Fibroblast of pulmonary artery (primary cell): ENCODE results near the gene HOXA3.

Experiments
- DNase-seq: peaks from one replicate; pipeline ENCODE4 v3.0.0-alpha.2; 2010; ENCODE audit warnings: low read depth
- H3K4me3 ChIP-seq: replicated peaks from 2 replicates; pipeline ENCODE4 v1.5.1; 2011; ENCODE audit warnings: low read depth, mild to moderate bottlenecking, control low read depth, low read length, moderate library complexity
- TF ChIP-seq, protein P1 (sequence below): IDR thresholded peaks from 2 replicates; pipeline ENCODE4 v1.5.1; 2011; ENCODE audit warnings: mild to moderate bottlenecking, control low read depth, low read length, inconsistent platforms; ENCODE audit errors: missing control alignments

The HOXA3 gene

DNA sequence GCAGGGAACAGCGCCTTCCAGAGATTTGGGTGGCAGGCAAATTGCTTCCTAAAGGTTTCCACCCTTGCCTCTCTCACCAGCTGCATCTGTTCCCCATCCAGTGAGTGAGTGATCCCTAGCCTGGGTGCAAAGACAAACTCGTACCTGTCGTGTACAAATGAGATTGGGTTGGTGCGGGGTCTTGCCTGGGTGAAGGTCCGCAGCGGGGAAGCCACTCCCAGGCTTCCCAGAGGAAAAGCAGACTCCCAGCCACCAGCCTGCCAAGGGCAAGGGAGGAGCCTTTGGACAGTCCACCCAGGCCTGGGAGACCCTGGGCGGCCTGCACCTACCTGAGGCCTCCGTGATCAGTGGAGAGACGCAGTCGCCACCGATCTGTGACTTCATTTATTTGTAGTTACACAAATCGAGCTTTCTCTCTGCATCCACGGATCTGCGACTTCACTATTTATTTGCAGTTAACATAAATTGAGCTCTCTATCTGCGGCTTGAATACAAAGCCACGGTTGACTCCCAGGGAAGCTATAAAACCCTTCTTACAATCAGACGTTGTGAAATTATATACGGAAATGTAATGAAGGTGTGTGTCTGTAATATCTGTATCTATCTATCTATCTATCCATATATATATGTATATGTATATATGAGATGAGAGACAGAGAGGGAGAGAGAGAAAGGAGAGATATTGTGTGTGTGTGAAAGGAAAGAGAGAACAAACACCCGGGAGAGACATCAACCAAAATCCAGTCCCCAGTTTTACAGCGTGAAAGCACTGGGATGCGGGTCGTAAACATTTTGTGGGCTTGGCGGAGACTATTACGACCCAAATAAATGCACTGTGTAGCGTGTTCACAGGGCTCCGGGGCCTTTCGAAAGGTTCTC lies 7.1 kb upstream of the HOXA3 start:
- H3K4me3 ChIP-seq = no peak overlapping the region
- no peak for DNase-seq
- TF ChIP-seq, protein P1, sequence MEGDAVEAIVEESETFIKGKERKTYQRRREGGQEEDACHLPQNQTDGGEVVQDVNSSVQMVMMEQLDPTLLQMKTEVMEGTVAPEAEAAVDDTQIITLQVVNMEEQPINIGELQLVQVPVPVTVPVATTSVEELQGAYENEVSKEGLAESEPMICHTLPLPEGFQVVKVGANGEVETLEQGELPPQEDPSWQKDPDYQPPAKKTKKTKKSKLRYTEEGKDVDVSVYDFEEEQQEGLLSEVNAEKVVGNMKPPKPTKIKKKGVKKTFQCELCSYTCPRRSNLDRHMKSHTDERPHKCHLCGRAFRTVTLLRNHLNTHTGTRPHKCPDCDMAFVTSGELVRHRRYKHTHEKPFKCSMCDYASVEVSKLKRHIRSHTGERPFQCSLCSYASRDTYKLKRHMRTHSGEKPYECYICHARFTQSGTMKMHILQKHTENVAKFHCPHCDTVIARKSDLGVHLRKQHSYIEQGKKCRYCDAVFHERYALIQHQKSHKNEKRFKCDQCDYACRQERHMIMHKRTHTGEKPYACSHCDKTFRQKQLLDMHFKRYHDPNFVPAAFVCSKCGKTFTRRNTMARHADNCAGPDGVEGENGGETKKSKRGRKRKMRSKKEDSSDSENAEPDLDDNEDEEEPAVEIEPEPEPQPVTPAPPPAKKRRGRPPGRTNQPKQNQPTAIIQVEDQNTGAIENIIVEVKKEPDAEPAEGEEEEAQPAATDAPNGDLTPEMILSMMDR = no peak

DNA sequence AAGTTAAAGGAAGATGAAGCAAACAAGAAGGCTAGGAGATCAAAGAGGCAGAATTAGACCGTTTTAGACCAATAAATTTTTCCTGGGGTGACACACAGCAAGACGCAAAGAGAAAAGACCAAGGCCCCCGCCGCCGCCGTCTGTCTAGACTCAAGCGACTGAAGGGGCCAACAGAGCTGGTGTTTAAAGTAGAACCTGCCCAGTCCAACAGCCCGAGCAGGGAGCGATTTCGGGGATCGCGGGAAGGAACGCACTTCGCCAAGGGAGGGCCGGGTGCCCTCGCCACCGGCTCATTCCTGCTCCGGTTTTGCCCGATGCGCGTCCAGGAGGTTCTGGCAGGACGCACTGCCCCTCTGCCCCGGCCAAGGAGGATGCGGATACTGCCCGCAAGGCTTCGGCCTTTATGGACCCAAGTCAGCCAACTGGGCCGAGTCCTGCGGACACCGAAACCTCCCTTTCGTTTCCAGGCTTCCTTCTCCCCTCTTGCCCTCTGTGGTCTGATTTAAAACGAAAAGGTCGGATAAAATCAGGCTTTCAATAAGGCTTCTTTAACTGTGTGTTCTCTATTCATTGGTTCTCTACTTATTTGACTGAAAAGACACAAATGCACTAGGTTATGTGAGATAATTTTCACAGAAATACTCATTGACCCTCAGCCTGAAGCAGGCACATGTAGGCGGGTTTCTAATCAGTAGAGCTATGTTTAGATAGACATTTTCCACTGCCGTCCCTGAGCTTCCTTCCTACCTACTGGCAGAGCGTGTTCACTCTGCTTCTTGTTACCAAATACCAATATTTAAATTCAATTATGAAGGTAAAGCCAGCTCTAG lies 6.3 kb upstream of the HOXA3 start:
- no peak for DNase-seq
- H3K4me3 ChIP-seq = no peak overlapping the region
- TF ChIP-seq, protein P1 = no peak

DNA sequence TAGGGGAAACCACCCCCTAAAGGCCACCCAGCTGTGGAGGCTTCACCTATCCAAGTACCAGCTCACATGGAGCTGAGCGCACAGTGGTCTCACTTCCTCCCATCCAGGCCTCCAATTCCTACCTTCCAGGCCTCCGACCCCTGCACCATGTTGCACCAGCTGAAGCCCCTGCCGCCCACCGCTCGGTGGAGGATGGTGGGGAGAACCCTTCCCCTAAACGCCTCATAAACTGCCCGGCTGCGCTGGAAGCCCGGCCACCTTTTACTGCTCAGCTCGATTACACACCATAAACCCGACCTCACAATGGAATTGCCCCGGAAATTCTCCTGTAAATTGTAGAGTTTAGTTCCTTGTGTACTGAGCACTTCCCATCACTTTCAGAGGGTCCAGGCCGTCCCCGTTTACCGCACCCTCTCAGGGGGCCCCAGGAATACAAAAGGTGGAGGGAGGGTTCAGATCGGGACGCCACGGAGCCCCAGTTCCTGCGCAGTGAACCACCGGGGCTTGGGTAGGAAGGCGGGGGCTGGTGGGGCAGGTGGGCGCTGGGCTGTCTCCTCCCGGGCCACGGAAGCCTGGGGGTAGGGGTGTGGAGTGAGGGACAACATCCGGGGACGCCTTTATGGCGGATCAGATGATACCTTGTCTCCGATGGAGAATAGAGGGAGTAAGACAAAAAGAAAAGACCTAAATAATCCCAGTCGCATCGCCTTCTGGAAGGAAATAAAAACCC lies 5.5 kb upstream of the HOXA3 start:
- TF ChIP-seq, protein P1 = no peak
- no peak overlapping the region for H3K4me3 ChIP-seq
- DNase-seq = no peak

DNA sequence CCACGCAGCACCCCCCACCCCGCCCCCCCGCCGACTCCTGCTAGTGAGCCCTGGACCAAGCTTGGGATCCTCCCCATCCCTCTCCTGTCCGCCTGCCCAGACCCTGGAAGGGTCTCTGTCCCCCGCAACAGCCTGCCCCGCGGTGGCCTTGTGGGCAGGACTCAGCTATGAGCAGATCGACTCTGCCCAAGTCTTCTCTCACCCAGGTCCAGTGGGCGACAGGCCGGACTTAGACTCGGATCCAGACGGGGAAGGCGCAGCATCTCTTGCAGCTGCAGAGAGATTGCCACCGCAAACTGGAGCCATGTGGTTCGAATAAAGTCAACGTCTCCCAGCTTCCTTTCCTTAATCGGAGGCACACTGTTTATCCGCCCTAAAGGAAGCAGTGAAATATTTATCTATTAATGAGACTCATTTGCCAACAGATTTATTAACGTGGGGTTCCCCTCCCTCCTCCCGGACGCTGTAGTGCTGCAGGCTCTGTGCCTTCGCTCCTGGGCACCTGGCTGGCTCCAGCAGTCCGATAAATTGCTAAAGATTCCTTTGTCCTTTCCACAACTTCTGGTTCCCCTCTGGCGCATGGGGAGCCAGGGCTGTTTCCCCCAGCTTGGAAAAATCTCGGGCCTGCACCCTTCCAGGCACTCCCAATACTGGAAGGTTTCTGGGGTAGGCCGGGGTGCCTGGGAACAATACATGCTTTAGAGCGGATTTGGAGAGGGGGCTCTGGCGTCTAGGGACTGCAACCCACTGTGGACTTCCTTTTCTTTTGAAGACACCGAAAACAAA lies 4.7 kb upstream of the HOXA3 start:
- TF ChIP-seq, protein P1 = no peak
- H3K4me3 ChIP-seq = no peak overlapping the region
- DNase-seq = no peak

DNA sequence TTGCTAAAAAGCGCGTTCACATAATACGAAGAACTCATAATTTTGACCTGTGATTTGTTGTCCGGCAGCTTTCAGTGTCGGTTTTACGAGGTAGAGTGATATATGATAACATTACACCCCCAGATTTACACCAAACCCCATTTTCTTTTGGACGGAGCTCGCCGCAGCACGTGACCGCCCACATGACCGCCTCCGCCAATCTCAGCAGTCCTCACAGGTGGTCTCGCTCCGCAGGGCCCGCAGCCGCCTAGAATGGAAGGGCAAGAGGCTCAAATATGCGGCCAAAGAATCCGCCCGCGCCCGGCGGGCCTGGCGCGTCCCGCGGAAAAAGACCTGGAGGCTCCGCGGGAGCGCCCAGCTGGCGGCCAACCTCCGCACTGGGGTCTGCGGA lies 4.1 kb upstream of the HOXA3 start, which contains the start of gene HOXA7:
Gene HOXA7 (minus strand): TSS at position 168 of the 391 bp plus-strand sequence. CDS start 130 bp downstream, at position 38.
- no peak within 1 kb of the TSS for H3K4me3 ChIP-seq

More for the DNA sequence above, 4.1 kb upstream of the HOXA3 start, which contains the start of gene HOXA7:
- DNase-seq = no peak
- TF ChIP-seq, protein P1 = no peak
